ENCODE results near the gene FAM20C. TPM values are rescaled to one million over a fixed set of nuclear protein-coding genes. Genes with fewer than 3 reads are reported as not detected.
"Not testable (repeated sequence)": the region's sequence is repeated elsewhere in the genome, so short reads cannot be mapped to it uniquely, and the experiment has no call there.

Gene FAM20C
- total RNA-seq, 1 experiment from 2014 or later, result 132 TPM

- DNase-seq (ENCODE audit: low spot score), result no peak
These were observed 19.0 kb upstream of the FAM20C start for GRCh38 chr7:173209-173918.

GRCh38 chr7:174716-175115 is 17.7 kb upstream of the FAM20C start:
- DNase-seq (ENCODE audit: low spot score), result no peak

GRCh38 chr7:175955-176354 is 16.4 kb upstream of the FAM20C start:
- DNase-seq (ENCODE audit: low spot score), result no peak

- DNase-seq (ENCODE audit: low spot score), result no peak
These were observed 16.0 kb upstream of the FAM20C start for GRCh38 chr7:176381-176780.

GRCh38 chr7:176786-177459 is 15.4 kb upstream of the FAM20C start:
- DNase-seq (ENCODE audit: low spot score), result no peak

- no peak for DNase-seq (ENCODE audit: low spot score)
These were observed 13.9 kb upstream of the FAM20C start for GRCh38 chr7:178444-178843.

- no peak for DNase-seq (ENCODE audit: low spot score)
These were observed 13.1 kb upstream of the FAM20C start for GRCh38 chr7:179209-179681.

GRCh38 chr7:179948-180694 is 12.2 kb upstream of the FAM20C start:
- no peak for DNase-seq (ENCODE audit: low spot score)

- no peak for DNase-seq (ENCODE audit: low spot score)
These were observed 10.6 kb upstream of the FAM20C start for GRCh38 chr7:181738-182137.

- not testable (repeated sequence) for DNase-seq (ENCODE audit: low spot score)
These were observed 9.9 kb upstream of the FAM20C start for GRCh38 chr7:182502-182901.

- DNase-seq (ENCODE audit: low spot score), result no peak
These were observed 8.7 kb upstream of the FAM20C start for GRCh38 chr7:183496-184292.

- DNase-seq (ENCODE audit: low spot score), result no peak
These were observed 7.8 kb upstream of the FAM20C start for GRCh38 chr7:184294-185264.

GRCh38 chr7:186516-187113 is 5.8 kb upstream of the FAM20C start:
- no peak for DNase-seq (ENCODE audit: low spot score)

- no peak for DNase-seq (ENCODE audit: low spot score)
These were observed 5.0 kb upstream of the FAM20C start for GRCh38 chr7:187227-187927.

GRCh38 chr7:188174-188573 is 4.2 kb upstream of the FAM20C start:
- DNase-seq (ENCODE audit: low spot score), result no peak

- no peak for DNase-seq (ENCODE audit: low spot score)
These were observed 3.5 kb upstream of the FAM20C start for GRCh38 chr7:188727-189500.

GRCh38 chr7:189719-190118 is 2.7 kb upstream of the FAM20C start:
- DNase-seq (ENCODE audit: low spot score), result no peak

GRCh38 chr7:190196-190595 is 2.2 kb upstream of the FAM20C start:
- no peak for DNase-seq (ENCODE audit: low spot score)

Data from H4 (cell line).